B cell (primary cell): ENCODE measurements around the gene SAMD4B.
A peak's percentile ranks its signal among the peaks of the same experiment; 100 is the strongest.

ENCODE experiments used
- EZH2 ChIP-seq: IDR thresholded peaks from 2 replicates; pipeline ENCODE4 v1.6.1; 2012; ENCODE audit warnings: borderline replicate concordance, low read depth, mild to moderate bottlenecking, moderate library complexity, low read length; ENCODE audit not compliant: insufficient read depth, poor library complexity, severe bottlenecking
- TF ChIP-seq, protein P1 (sequence below): fragments of 200-600 bp; IDR thresholded peaks from one replicate; pipeline ENCODE4 v1.8.0; 2022; ENCODE audit warnings: antibody characterized with exemption, mild to moderate bottlenecking

DNA sequence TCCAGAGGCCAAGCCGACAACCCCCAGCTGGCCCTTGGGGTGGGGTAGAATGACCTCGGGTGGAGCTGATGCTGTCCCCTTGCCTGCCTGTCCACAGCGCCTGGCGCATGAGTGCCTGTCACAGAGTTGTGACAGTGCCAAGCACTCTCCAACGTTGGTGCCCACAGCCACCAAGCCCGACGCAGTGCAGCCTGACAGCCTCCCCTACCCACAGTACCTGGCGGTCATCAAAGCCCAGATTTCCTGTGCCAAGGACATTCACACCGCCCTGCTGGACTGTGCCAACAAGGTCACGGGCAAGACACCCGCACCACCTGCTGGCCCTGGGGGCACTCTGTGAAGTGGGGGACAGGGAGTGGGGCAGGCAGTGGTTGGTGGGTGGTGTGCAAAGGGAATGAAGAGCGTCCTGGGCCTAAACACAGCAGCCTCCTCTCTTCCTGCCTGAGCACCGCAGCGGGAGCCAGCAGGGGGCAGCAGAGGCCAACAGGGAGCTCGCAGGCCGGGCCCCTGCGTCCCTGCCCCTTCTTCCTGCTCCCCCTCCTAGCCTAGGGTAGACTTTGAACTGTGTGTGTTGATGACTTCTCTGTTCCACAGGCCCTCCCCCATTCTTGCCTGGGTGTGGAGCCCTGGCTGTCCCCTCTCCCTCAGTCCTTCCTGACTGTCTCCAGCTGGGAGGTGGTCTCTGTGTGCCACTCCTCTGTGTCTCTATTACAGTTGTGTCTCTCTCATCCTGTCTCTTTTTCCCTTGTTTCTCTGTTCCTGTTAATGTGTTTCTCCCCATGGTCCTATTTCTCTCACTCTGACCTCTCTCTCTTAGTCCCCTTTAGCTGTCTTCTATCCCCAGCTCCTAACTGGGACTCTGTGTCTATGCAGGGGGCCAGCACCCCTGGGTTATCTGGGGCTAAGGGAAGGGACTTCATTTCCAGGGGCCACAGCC lies 55.4 kb downstream of the SAMD4B start:
- TF ChIP-seq, protein P1, sequence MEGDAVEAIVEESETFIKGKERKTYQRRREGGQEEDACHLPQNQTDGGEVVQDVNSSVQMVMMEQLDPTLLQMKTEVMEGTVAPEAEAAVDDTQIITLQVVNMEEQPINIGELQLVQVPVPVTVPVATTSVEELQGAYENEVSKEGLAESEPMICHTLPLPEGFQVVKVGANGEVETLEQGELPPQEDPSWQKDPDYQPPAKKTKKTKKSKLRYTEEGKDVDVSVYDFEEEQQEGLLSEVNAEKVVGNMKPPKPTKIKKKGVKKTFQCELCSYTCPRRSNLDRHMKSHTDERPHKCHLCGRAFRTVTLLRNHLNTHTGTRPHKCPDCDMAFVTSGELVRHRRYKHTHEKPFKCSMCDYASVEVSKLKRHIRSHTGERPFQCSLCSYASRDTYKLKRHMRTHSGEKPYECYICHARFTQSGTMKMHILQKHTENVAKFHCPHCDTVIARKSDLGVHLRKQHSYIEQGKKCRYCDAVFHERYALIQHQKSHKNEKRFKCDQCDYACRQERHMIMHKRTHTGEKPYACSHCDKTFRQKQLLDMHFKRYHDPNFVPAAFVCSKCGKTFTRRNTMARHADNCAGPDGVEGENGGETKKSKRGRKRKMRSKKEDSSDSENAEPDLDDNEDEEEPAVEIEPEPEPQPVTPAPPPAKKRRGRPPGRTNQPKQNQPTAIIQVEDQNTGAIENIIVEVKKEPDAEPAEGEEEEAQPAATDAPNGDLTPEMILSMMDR: peak; percentile 94
- TF ChIP-seq EZH2: no peak
